HG02840 (cell line): ENCODE data around the gene LOXL1.
"Not testable (repeated sequence)": the region's sequence is repeated elsewhere in the genome, so short reads cannot be mapped to it uniquely, and the experiment has no call there.

Experiments used
- ATAC-seq: cut with Tn5 transposase; IDR thresholded peaks from one replicate; pipeline ENCODE4 v1.9.1; 2021; ENCODE audit warnings: mild to moderate bottlenecking, moderate library complexity, moderate number of reproducible peaks; ENCODE audit not compliant: unreplicated experiment, low FRiP score

The LOXL1 gene

DNA sequence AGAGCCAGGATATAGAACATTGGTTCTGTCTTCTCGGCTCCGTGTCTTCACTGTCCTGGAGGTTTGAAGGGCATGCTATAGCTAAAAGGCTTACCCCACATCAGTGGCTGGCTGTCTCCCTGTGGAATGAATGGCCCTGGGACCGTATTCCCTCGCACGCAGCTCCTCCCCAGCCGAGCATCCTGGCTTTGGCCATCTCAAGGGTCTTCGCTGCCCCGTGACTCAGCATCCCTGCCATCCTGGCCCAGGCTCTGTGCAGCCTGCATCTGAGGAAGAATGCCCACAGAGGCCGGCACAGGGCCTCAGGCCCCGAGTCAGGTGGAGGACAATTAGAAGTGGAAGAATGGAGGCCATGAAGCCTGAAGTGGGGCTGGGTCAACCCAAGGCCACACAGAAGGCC is 11.0 kb downstream of the LOXL1 start:
- no peak for ATAC-seq

DNA sequence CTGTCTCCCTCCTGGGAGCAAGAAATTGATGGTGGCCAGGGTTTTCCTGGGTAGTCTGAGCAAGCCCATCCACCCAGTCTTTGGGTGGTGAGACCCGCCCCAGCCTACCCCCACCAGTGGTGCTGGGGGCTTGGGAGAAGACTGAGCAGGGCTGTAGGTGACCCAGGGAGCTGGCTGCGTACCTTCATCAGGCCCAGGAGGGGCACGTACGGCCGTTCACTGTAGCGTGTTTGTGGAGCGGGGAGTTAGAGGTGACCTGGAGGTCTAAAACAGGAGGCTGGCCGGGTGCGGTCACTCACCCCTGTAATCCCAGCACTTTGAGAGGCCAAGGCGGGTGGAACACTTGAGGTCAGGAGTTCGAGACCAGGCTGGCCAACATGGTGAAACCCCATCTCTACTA is 11.5 kb downstream of the LOXL1 start:
- no peak for ATAC-seq

DNA sequence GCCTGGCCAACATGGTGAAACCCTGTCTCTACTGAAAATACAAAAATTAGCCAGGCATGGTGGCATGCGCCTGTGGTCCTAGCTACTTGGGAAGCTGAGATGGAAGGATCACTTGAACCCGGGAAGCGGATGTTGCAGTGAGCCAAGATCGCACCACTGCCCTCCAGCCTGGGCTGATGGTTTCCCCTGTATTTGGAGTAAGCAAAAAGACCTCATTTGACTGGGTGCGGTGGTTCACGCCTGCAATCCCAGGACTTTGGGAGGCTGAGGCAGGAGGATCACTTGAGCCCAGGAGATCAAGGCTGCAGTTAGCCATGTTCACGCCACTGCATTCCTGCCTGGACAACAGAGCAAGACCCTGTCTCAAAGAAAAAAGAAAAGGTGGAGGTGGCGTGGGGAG is 12.3 kb downstream of the LOXL1 start:
- not testable (repeated sequence) for ATAC-seq

DNA sequence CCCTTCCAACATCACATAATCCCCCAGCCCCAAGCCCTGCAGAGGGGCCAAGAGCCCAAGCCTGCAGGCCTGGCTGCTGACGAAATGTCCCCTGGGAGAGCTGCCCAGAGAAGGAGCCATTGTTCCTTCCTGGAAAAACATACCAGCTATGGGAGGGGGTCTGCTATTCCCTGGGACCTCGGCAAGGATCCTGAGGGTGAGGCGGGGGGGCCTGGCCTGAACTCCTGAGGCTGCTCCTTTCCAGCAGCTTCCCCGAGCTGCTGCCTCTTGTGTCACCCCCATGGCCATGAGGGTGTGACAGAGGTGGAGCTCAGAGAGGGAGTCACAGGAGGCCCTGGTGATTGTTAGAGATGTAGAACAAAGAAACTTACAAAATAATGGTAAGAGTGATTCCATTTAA is 12.9 kb downstream of the LOXL1 start:
- ATAC-seq = no peak

DNA sequence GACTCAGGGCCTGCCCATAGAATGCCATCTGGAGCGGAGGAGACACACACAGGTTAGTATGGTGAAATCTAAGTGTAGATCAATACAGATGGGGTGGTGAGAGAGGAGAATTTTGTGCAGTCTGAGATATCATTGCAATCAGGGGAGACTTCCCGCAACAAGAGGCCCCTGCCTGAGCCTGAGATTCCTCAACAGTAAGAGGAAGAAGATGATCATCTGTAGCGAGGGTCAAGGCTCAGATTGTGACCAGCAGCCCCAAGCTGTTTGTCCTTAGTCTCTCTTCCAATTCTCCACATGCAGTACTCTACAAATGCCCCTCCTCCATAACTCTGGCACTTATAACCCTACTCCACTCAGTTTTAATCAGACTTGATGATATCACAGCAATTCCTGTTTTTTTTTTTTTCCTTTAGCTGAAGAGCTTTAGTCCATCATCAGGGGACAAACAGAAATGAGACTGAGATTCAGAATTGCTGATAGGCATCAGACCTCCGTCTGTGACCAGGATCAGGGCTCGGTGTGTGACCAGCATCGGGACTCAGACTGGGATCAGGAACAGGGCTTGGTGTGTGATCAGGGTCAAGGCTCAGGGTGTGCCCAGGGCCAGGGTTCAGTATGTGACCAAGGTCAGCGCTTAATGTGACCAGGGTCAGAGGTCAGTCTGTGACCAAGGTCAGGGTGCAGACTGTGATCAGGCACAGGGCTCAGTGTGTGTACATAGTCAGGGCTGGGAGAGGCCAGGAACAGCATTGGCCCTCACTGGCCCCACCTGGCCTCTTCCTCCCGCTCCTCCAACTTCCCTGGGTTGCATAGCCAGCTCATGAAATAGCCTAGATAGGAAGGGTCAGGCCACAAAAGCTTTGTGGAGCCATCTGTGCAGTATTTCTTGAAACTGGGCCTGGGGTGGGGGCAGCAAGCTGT is 14.1 kb downstream of the LOXL1 start:
- no peak for ATAC-seq

DNA sequence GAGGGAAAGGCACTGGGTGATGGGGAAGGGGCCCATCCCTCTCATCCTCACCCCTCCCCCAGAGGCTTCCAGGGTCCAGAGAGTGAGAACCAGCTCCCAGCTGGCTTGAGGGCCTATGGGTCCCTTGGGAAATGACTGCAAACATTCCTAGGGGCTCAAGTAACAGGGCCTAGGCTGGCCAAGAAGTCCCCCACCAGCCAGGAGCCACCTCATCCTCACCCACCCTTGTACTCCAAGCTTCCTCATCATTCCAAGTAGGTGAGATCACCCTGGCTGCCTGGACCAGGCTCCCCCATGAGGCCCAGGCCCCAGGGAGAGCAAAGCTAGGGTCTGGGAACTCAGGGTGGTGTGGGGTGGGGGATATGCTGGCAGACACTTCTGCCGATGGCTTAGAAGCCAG is 14.8 kb downstream of the LOXL1 start:
- ATAC-seq = no peak

DNA sequence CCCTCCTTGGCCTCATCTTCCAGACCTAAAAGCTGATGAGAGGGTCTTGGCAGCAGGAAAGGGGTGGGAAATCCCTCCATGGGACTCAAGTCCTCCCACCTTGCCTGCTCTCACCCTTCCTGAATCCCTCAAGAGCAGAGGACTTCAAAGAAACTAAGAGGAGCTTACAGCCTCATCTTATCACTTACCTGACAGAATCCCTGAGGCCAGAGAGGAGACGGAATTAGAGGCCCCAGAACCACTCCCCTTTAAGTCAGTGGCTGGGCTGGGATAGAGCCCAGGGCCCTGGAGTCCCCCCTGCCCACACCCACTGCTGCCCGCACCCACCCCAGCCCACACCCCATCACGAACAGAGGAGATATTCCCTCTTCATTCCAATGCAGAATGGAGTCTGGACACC is 15.2 kb downstream of the LOXL1 start:
- no peak for ATAC-seq

DNA sequence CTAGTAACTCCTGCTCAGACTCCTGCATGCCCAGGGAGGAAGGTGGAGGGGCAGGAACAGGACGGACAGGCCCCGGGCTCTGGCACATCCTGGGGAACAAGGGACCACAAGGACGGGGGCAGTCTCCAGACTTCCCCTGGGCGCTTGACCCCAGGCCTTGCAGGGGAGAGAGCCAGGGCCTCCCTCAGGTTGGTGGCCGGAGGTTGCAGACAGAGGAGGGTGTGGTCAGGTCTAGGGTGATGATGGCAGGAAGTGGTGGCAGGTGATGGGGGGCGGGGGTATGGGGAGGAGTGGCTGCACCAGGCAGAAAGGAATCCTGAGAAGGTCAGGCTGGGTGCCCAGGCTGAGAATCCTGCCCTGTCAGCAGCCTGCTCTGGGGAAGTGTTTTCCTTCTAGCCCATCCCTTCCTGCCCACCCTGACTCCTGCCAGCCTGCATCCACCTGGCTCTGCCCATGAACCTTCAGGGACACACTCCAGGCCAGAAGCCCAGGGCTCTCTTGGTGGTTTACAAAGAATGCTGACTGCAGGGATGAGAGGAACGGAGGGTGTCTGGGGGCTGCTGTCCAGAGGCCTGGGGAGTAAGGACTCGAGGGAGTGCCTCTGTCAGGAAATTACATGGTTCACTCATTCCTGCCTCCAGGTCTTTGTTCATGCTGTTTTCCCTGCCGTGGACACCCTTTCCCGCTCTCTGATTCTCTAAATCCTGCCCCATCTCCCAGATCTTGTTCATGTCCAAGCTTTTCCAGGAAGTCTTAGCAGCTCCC is 15.8 kb downstream of the LOXL1 start:
- ATAC-seq = no peak

DNA sequence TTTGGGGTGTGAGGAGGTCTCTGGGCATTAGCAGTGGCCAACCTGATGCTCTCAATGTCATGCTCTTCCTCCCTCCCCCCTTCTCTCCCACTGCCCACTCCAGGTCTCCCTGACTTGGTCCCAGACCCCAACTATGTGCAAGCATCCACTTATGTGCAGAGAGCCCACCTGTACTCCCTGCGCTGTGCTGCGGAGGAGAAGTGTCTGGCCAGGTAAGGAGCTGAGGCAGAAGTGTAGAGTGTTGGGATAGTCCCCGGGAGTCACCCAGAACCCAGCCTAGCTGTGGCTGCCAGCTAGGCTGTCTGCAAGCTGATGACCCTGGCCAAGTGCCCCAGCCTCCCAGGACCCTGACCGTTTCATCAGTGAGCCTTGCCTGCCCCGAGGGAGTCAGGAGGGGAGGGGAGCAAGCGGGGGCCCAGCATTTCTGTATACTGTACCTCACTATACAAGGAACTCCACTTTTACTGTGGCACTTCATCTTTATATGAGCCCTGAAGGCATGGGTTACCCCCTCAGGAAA is 16.5 kb downstream of the LOXL1 start:
- ATAC-seq = no peak

DNA sequence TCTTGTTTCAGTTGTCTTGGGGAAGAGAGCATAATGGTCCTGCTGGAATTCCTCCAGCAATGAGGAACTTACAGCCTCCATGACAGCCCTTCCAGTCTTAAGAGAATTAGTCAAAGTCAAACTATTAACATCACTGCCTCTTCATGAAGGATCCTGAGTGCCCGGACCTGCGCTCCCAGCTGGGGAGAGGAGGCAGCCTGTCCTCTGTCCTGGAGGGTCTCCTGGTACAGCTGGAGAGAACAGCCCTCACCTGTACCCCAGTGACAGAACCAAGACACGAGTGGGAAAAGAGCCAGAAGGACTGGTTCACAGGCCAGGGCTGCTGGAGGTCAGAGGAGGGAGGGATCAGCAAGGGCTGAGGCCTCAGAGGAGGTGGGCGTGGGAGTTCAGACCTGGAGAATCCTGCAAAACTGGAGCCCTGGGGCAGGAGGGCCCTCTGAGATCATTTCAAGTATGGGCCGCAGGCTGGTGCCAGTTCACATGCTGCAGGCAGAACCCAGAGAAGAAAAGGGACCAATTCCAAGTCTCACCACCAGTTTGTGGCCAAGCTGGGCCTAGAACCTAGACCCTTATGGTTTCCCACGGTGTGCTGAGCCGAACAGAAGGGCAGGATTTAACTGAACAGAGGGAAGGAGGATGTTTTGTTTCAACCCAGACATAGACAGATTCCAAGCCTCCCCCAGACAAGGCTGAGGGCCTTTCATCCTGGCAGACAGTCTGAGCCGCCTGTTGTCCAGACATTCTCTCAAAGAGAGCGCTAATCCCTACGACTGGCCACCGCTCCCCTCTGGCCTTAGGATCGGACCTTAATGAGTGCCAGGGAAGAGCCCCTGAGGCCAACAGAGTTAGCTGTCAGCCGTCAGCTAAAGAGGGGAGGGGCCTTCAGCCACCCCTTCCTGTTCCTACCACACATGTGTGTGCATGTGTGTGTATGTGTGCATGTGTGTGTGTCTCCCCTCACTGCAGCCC is 18.2 kb downstream of the LOXL1 start:
- ATAC-seq = no peak

DNA sequence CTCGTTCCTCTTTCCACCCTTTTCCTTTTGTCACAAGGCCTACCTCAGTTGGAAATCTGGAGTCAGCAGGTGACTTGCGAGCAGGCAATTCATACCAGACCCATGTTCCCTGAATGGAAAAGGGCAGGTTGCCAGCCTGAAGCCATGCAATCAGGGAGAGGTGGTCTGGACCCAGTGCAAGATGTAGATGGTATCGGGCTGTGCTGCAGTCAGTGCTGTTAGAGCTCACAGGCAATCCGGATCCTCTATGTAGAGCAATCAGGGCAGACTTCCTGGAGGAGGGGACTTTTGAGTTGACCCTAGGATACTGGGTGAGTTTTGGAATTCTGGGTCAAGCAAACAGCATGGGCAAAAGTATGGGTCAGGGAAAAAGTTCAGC is 18.9 kb downstream of the LOXL1 start:
- ATAC-seq = no peak

DNA sequence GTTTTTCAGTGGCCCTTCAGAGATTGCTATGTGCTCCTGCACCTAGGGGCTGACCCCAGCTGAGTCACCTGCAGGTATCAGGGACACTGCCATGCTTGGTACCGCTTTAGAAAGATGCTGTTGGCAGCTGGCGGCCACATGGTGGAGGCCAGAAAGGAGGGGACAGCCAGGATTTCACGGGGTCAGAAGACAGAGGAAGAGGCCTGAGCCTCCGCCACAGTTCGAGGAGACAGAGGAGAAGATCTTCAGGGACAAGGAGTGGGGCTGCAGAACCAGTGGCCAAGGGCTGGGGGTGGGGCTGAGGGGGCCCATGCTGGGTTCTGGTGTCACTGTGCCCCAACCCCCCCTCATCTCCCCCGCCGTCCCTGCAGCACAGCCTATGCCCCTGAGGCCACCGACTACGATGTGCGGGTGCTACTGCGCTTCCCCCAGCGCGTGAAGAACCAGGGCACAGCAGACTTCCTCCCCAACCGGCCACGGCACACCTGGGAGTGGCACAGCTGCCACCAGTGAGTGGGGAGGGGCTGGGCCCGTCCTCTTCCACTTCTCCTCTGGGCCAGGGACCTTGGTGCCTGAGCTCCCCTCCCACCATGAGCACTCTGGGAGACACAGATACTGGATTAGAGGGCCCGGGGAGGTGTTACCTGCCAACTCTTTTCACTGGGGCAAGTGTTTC is 19.9 kb downstream of the LOXL1 start:
- no peak for ATAC-seq

DNA sequence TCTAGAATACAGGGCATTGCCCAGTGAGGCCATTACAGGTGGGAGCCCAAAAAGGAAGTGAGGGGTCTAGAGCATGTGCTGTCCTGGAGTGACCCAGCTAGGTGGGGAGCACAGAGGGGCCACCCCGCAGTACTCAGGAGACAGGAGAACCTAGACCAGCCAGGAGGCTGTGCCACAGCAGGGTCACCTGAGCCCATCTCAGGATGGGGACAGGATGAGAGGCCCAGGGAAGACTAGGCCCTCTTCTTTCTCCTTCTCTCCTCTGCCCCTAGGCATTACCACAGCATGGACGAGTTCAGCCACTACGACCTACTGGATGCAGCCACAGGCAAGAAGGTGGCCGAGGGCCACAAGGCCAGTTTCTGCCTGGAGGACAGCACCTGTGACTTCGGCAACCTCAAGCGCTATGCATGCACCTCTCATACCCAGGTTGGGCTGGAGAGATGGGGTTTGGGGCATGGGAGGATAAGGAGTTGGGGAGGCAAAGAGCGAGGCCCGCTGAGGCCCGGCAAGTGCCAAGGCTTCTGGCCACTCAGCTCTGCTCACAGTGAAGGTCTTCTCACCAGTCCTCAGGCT is 20.6 kb downstream of the LOXL1 start:
- ATAC-seq = no peak

DNA sequence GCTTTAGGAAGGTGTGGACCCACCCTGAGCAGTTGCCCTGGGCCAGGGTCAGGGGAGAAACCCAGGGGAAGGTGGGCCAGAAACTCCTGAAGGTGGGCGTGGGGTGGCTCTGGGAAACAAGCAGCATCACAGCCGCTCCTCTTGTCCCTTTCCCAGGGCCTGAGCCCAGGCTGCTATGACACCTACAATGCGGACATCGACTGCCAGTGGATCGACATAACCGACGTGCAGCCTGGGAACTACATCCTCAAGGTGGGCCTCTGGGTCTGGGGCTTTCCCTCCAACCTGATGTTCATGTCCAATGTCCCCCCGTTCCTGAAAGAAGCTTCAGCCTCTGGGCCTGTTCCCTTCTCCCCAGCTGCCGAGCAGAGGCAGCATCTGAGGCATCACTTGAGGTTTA is 21.4 kb downstream of the LOXL1 start:
- no peak for ATAC-seq

DNA sequence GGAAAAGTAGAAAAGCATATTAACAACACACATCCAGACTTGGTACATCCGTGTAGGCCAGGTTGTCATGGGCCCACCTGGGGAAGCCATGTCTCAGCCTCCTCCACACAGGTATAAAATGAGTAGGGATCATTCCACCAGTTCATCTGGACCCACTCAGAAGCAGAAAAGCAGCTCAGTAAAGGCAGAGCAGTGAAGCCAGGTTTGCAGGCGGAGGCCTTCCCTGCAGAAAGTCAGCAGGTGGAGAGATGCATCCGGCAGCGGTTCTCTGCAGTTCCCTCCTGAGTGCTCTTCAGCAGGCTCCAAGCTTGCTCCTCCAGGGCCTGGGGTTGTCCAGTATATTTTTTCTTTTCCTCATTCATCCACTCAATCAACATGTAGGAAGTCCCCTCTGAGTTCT is 22.1 kb downstream of the LOXL1 start:
- ATAC-seq = no peak

DNA sequence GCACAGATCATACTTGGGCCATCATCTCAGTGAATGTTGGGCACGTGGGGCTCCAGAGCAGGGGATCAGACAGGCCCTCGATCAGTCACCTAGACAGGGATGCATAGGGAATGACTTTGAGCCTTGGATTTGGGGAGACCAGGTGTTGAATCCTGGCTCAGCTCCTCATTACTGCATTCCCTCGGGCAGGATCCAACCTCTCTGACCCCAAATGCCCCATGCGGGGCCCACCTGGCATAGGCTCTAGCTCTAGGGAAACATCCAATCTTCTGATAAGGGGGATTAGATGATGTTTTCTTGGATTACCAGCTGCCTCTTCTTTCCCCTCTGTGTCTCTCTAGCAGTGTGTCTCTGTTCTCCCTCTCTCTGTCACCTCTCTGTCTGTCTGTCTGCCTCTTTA is 22.7 kb downstream of the LOXL1 start:
- ATAC-seq = no peak

DNA sequence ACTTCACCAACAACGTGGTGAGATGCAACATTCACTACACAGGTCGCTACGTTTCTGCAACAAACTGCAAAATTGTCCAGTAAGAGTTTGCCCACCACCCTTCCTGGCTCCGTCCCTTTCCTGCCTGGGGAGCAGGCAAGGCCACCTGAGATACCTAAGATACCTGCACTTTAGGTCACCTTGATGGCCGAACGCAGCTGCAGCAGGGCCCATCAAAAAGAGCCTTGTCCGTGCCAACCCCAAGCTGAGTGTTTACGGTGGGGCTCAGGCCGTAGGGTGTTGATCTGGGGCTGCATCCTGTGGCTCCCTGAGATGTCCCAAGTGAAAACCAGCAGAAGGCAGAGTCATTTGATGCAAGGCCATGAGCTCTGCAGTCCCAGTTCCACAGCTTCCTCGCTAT is 23.2 kb downstream of the LOXL1 start:
- no peak for ATAC-seq

DNA sequence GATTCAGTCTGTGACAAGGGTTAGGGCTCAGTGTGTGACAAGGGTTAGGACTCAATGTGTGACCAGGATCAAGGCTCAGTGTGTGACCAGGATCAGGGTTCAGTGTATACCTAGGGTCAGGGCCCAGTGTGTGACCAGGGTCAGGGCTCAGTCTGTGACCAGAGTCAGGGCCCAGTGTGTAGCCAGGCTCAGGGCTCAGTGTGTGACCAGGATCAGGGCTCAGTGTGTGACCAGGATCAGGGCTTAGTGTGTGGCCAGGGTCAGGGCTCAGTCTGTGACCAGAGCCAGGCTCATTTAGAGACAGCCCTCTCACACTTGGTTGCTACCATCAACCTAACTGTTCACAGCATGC is 24.2 kb downstream of the LOXL1 start:
- no peak for ATAC-seq

DNA sequence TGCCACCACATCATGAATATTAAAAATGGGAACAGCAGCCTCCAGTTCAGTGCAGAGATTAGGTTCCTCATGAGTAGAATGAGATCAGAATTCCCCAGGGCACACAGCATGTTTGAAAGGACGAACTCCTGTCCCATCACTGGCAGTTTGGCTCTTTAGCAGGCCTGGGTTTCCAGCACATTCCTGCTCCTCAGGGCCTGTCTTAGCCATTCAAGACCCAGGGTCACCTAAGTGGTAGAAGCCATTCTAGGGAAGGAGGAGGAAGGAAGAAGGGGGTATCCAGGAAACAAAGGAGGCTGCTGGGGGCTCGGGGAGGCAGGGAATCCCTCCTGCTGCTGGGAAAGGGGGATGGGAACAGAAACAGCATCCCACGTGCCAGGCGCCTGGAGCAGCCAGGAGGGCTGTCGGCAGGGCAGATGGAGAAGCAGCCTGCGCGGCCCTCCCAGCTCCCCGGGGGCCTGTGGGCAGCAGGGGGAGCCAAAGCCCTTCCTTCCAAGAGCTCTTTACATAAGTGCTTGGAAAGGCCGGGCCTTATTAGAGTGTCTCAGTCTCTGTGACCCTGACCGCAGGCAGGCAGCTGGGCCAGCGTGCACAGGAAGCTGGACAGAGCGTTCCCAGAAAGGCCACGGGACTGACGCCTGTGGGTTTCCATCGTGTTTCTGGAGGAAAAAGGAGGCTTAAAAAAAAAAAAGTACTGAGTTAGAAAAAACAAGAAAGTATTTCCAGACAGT is 24.7 kb downstream of the LOXL1 start:
- no peak for ATAC-seq
